Thoracic aorta (tissue), 2 donors: ENCODE measurements around the gene DNAH10. TPM values are rescaled to one million over a fixed set of nuclear protein-coding genes. Genes with fewer than 3 reads are reported as not detected.

Experiments
- ATAC-seq: fragments of 150-250 bp; one replicate; pipeline ENCODE4 v1.8.0; 2017; ENCODE audit warnings: low read depth; ENCODE audit not compliant: insufficient number of reproducible peaks, low FRiP score
- DNase-seq: peaks from one replicate; pipeline ENCODE4 v3.0.0-alpha.2; 2020; ENCODE audit warnings: low spot score
- H3K27ac ChIP-seq, 2 donors: fragments of 200-600 bp; sonication (generic); 1 replicate in 1 of 2; 2 replicates in 1 of 2; pipeline ENCODE4 v1.5.1; 2016; ENCODE audit warnings: mild to moderate bottlenecking in 2 of 2, moderate library complexity in 2 of 2
- H3K27me3 ChIP-seq: fragments of 200-600 bp; sonication (generic); replicated peaks from 2 replicates; pipeline ENCODE4 v1.6.0; 2016; ENCODE audit warnings: mild to moderate bottlenecking; ENCODE audit not compliant: insufficient read depth
- H3K36me3 ChIP-seq: fragments of 200-600 bp; sonication (generic); one replicate; pipeline ENCODE4 v1.5.1; 2016
- H3K4me1 ChIP-seq, 2 donors: fragments of 200-600 bp; sonication (generic); 1 replicate in 1 of 2; 2 replicates in 1 of 2; pipeline versions ENCODE4 v1.5.1 to v1.6.0; 2016; ENCODE audit warnings: low read depth in 2 of 2, mild to moderate bottlenecking in 1 of 2; ENCODE audit not compliant: control insufficient read depth in 1 of 2
- H3K4me3 ChIP-seq: fragments of 200-600 bp; sonication (generic); 2 replicates; pipeline ENCODE4 v1.5.1; 2016; ENCODE audit warnings: mild to moderate bottlenecking
- H3K9me3 ChIP-seq: fragments of 200-600 bp; sonication (generic); 2 replicates; pipeline ENCODE4 v1.5.1; 2016
- CTCF ChIP-seq: fragments of 200-600 bp; sonication (generic); IDR thresholded peaks from one replicate; pipeline ENCODE4 v1.5.1; 2019; ENCODE audit warnings: antibody characterized with exemption
- total RNA-seq, 2 donors: library from RNA; depleted of rRNA; stranded (reverse); fragments of >200 nt; gene quantifications; one replicate each; pipeline versions ENCODE4 v1.1.0 to v1.2.3, GENCODE V29; 2016

The DNAH10 gene
- total RNA-seq, 2 donors from 2014 or later: under 0.01 to 0.14 TPM

DNA sequence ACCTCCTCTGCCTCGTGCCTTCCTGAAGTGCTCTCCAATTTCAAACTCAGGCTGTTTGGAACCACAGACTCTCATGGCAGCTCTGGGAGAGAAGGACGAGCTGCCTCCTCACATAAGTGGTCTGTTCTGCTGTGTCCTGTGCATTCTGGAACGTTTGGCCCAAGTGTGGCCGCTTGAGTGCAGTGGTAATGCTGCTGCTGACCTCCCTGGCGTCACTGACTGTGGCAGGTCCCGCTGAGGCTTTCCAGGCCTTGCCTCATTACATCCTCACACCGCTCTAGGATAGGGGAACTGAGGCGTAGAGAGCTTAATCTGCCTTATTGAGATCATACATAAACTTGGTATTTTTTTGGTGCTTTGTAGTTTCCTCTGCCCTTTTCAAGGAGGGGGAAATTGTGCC lies 196.4 kb downstream of the DNAH10 start:
- Histone ChIP-seq H3K27me3 (no peaks in the 10 kb centered on the region), H3K4me1 (peaks cover under 1 to 4% of the 10 kb centered on the region in 2 donors), H3K9me3 (no peaks in the 10 kb centered on the region), H3K4me3 (no peak overlapping the region), H3K36me3 (no peaks in the 10 kb centered on the region), H3K27ac (no peak overlapping the region)
- ATAC-seq (no peak), DNase-seq (no peak)
- no peak for TF ChIP-seq CTCF

GRCh38 chr12:123958876-123959275 lies 196.8 kb downstream of the DNAH10 start:
- Histone ChIP-seq H3K9me3 (no peaks in the 10 kb centered on the region), H3K36me3 (no peaks in the 10 kb centered on the region), H3K4me1 (peaks cover 0 to 4% of the 10 kb centered on the region in 2 donors), H3K27me3 (no peaks in the 10 kb centered on the region), H3K4me3 (no peak overlapping the region), H3K27ac (no peak overlapping the region)
- DNase-seq (no peak), ATAC-seq (no peak)
- TF ChIP-seq CTCF: no peak

GRCh38 chr12:123960029-123960735 lies 198.1 kb downstream of the DNAH10 start:
- Histone ChIP-seq H3K36me3 (no peaks in the 10 kb centered on the region), H3K9me3 (no peaks in the 10 kb centered on the region), H3K27me3 (no peaks in the 10 kb centered on the region), H3K4me3 (no peak overlapping the region), H3K27ac (no peak overlapping the region), H3K4me1 (peaks cover 0 to 4% of the 10 kb centered on the region in 2 donors)
- no peak for TF ChIP-seq CTCF
- DNase-seq: no peak
- no peak for ATAC-seq

DNA sequence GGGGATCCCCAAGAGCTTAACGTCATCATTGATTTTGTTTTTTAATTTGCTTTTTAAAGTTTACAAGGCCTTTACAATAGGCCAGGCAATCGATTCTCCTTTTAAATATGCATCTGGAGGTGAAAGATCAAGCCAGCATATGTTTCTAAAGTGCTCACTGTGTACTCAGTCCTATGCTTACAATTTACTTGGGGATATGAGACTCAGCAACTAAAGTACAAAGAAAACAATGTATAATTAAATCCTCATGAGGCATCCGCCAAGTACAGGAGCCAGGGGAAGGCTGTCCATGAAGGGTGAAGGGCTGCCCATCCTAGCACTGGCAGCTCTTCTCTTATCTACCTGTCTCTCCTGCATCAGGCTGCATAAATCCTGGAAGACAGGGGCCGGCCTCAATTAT lies 198.8 kb downstream of the DNAH10 start:
- DNase-seq: no peak
- Histone ChIP-seq H3K4me1 (peaks cover 0 to 4% of the 10 kb centered on the region in 2 donors), H3K9me3 (no peaks in the 10 kb centered on the region), H3K27ac (no peak overlapping the region), H3K4me3 (no peak overlapping the region), H3K36me3 (no peaks in the 10 kb centered on the region), H3K27me3 (no peaks in the 10 kb centered on the region)
- TF ChIP-seq CTCF: no peak
- ATAC-seq: no peak

DNA sequence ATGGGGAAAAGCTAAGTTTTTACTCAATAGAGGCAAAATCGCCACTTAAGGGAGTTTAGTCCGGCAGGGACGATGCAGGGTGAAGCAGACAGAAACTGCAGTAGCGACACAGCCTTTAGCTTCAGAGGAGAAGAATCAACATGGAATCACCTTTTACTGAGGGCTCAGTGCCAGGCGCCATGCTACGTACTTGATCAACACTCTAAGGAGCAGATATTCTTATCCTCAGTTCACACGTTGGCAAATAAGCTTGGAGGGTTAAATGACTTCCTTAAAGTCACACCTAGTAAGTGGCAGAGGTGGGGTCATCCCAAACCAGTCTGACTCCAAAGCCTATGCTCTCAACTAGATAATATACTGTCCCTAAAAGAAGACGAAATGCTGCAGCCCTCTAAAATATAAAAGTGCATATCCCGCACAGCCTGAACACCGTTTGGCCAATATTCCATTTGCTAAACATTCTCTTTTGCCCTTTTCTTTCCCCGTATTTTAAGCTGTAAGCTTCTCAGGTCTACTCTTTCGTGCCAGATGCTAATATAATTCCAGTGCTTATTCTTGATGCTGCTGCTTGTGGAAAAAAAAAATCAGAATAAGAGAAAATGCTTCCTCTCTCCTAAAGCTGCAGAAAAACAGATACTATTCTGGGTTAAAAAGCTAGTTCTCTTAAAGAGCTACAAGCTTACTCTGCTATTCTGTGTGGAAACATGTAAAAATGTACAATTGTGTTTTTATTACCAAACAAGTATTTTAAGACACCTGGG lies 199.7 kb downstream of the DNAH10 start:
- Histone ChIP-seq H3K9me3 (no peaks in the 10 kb centered on the region), H3K27me3 (no peaks in the 10 kb centered on the region), H3K36me3 (no peaks in the 10 kb centered on the region), H3K4me1 (peaks cover 0 to 4% of the 10 kb centered on the region in 2 donors), H3K27ac (no peak overlapping the region), H3K4me3 (no peak overlapping the region)
- DNase-seq: no peak
- ATAC-seq: no peak
- TF ChIP-seq CTCF: no peak
